T-helper 2 cell treated with Interferon-gamma antibody and Interleukin-4, amounts not matched to agents 100 ng/mL and 5 ng/mL, for 36 hours (primary cell): ENCODE measurements around the gene PCIF1. TPM values are rescaled to one million over a fixed set of nuclear protein-coding genes. Genes with fewer than 3 reads are reported as not detected.
"Not testable (repeated sequence)": the region's sequence is repeated elsewhere in the genome, so short reads cannot be mapped to it uniquely, and the experiment has no call there.

ENCODE experiments used
- intact Hi-C: fragments of 100-400 bp; cut with micrococcal nuclease; formaldehyde crosslinking; loops from one replicate; pipeline ENCODE4 v1.15.1; 2023
- total RNA-seq: library from RNA; stranded (reverse); gene quantifications from 2 replicates; pipeline ENCODE4 v1.2.3, GENCODE V29; 2022

The PCIF1 gene
- total RNA-seq = 37.1 and 38.3 TPM in 2 replicates

GRCh38 chr20:45934586-45935415 lies at the start of gene PCIF1:
Gene PCIF1 (plus strand): TSS chr20:45934683. CDS start chr20:45939000, 4,317 bp downstream.
- intact Hi-C loops = loop anchor here (1.0 to 5.0 kb wide), 7 partner anchors 24 to 136 kb away; partner anchors contain the start of genes ACOT8, CTSA, NEURL2 and UBE2C

GRCh38 chr20:45886590-45887345 lies 47.7 kb upstream of the PCIF1 start:
- intact Hi-C loops = no loop called here

- intact Hi-C loops = no loop called here
Measured at GRCh38 chr20:45887346-45887715, 47.2 kb upstream of the PCIF1 start, which contains the start of gene SPATA25. Gene SPATA25 (minus strand): TSS chr20:45887622. CDS start chr20:45887590, 32 bp downstream.

- intact Hi-C loops = no loop called here
Measured at GRCh38 chr20:45888681-45889080, 45.8 kb upstream of the PCIF1 start.

GRCh38 chr20:45890077-45890984 lies 44.2 kb upstream of the PCIF1 start:
- intact Hi-C loops = loop anchor here (1.0 to 2.0 kb wide), 4 partner anchors 21 to 80 kb away; partner anchors contain the start of genes ACOT8, UBE2C and ZSWIM3

- intact Hi-C loops = loop anchor here (1.0 to 2.0 kb wide), 6 partner anchors 10 to 80 kb away; partner anchors contain the start of genes ACOT8, PCIF1, UBE2C and ZSWIM1
Measured at GRCh38 chr20:45890985-45891983, 43.2 kb upstream of the PCIF1 start, which contains the start of the genes CTSA and NEURL2. Gene CTSA (plus strand): TSS chr20:45891335. CDS start chr20:45891569, 234 bp downstream. Gene NEURL2 (minus strand): TSS chr20:45891208. CDS start chr20:45890991, 217 bp downstream.

GRCh38 chr20:45892049-45892825 lies 42.2 kb upstream of the PCIF1 start:
- intact Hi-C loops = no loop called here

GRCh38 chr20:45892828-45893500 lies 41.5 kb upstream of the PCIF1 start:
- intact Hi-C loops = no loop called here

GRCh38 chr20:45893831-45894230 lies 40.7 kb upstream of the PCIF1 start:
- intact Hi-C loops = no loop called here

GRCh38 chr20:45894797-45895196 lies 39.7 kb upstream of the PCIF1 start:
- intact Hi-C loops = no loop called here

GRCh38 chr20:45896641-45897161 lies 37.8 kb upstream of the PCIF1 start:
- intact Hi-C loops = no loop called here

GRCh38 chr20:45897289-45897688 lies 37.2 kb upstream of the PCIF1 start:
- intact Hi-C loops = no loop called here

GRCh38 chr20:45897692-45898091 lies 36.8 kb upstream of the PCIF1 start:
- intact Hi-C loops = no loop called here

- intact Hi-C loops = no loop called here
Measured at GRCh38 chr20:45898285-45898684, 36.2 kb upstream of the PCIF1 start.

- intact Hi-C loops = no loop called here
Measured at GRCh38 chr20:45899046-45899835, 35.2 kb upstream of the PCIF1 start.

GRCh38 chr20:45901332-45901731 lies 33.2 kb upstream of the PCIF1 start:
- intact Hi-C loops = not testable (repeated sequence)

- intact Hi-C loops = no loop called here
Measured at GRCh38 chr20:45902199-45902701, 32.2 kb upstream of the PCIF1 start.
